Breast epithelium (tissue), 3 donors: ENCODE measurements around the gene SPATA6.

ENCODE experiments used
- CTCF ChIP-seq, 3 donors: fragments of 450-650 bp; IDR thresholded peaks; one replicate each; pipeline ENCODE4 v1.5.1; 2016 to 2017; ENCODE audit warnings: antibody characterized with exemption in 3 of 3, mild to moderate bottlenecking in 3 of 3, moderate library complexity in 3 of 3
- POLR2A ChIP-seq: fragments of 450-650 bp; IDR thresholded peaks from one replicate; pipeline ENCODE4 v1.6.1; 2016; ENCODE audit warnings: antibody characterized with exemption, mild to moderate bottlenecking, moderate library complexity
- POLR2AphosphoS5 ChIP-seq, 3 donors: sonication (generic); formaldehyde crosslinking; IDR thresholded peaks; one replicate each; pipeline ENCODE4 v1.6.1; 2017; ENCODE audit warnings: antibody characterized with exemption in 3 of 3

GRCh38 chr1:48332115-48332514, 139.9 kb downstream of the SPATA6 start:
- TF ChIP-seq CTCF (IDR thresholded peaks at IDR 0.05) (no peak), POLR2A (no peak), POLR2AphosphoS5 (IDR thresholded peaks at IDR 0.05) (no peak)
